Activated CD8-positive, alpha-beta T cell treated with anti-CD3 and anti-CD28 coated beads for 36 hours (primary cell): ENCODE measurements around the gene SLC6A19. TPM values are rescaled to one million over a fixed set of nuclear protein-coding genes. Genes with fewer than 3 reads are reported as not detected.

ENCODE experiments used
- ATAC-seq: fragments of 200-7000 bp; cut with Tn5 transposase; one replicate; pipeline ENCODE4 v1.10.0; 2021; ENCODE audit warnings: mild to moderate bottlenecking, moderate library complexity
- CTCF ChIA-PET: fragments of 350-600 bp; sonication (Branson Sonifier 250); formaldehyde crosslinking; loops from one replicate; lab custom pipeline; 2021; ENCODE audit warnings: antibody characterized with exemption; lab: Charles Lee
- POLR2A ChIA-PET: fragments of 350-600 bp; sonication (Branson Sonifier 250); formaldehyde crosslinking; loops from one replicate; lab custom pipeline; 2021; ENCODE audit warnings: antibody characterized with exemption; lab: Charles Lee
- DNase-seq: peaks from one replicate; pipeline ENCODE4 v3.0.0-alpha.2; 2020
- H3K27ac Mint-ChIP-seq: one replicate; pipeline ENCODE4 v1.8.0; 2021; ENCODE audit warnings: mild to moderate bottlenecking, mixed read lengths
- H3K27me3 Mint-ChIP-seq: one replicate; pipeline ENCODE4 v1.8.0; 2021; ENCODE audit warnings: mixed read lengths
- H3K36me3 Mint-ChIP-seq: one replicate; pipeline ENCODE4 v1.8.0; 2021; ENCODE audit warnings: low read depth, mixed read lengths
- H3K4me1 Mint-ChIP-seq: one replicate; pipeline ENCODE4 v1.8.0; 2021; ENCODE audit warnings: low read depth, mixed read lengths
- H3K4me3 Mint-ChIP-seq: one replicate; pipeline ENCODE4 v1.8.0; 2021; ENCODE audit warnings: mild to moderate bottlenecking, moderate library complexity, mixed read lengths
- H3K9me3 Mint-ChIP-seq: one replicate; pipeline ENCODE4 v1.8.0; 2021; ENCODE audit warnings: mixed read lengths
- CTCF ChIP-seq: fragments of 200-600 bp; IDR thresholded peaks from one replicate; pipeline ENCODE4 v1.8.0; 2022; ENCODE audit warnings: antibody characterized with exemption, mild to moderate bottlenecking
- intact Hi-C: fragments of 100-400 bp; cut with micrococcal nuclease; formaldehyde crosslinking; loops from one replicate; pipeline ENCODE4 v1.10.0; 2022
- total RNA-seq, 2 experiments: library from RNA; stranded (reverse); gene quantifications; one replicate each; pipeline ENCODE4 v1.2.3, GENCODE V29; 2021

SLC6A19 gene
- total RNA-seq, 2 experiments from 2014 or later, result not detected

GRCh38 chr5:1222621-1223277 is 21.4 kb downstream of the SLC6A19 start:
- Mint-ChIP-seq H3K9me3 (no peaks in the 10 kb centered on the region), H3K27ac (no peak overlapping the region)
- no peak for TF ChIP-seq CTCF

GRCh38 chr5:1223278-1223670 is 21.9 kb downstream of the SLC6A19 start:
- CTCF ChIA-PET, result no interaction called here
- TF ChIP-seq CTCF, result no peak
- ATAC-seq, result no peak

More at GRCh38 chr5:1222621-1223277, 21.4 kb downstream of the SLC6A19 start:
- H3K27me3 Mint-ChIP-seq, result peaks cover 5% of the 10 kb centered on the region
- DNase-seq (no peak), ATAC-seq (no peak)
- no peaks in the 10 kb centered on the region for H3K36me3 Mint-ChIP-seq
- ChIA-PET CTCF (no interaction called here), POLR2A (no interaction called here)
- H3K4me3 Mint-ChIP-seq, result no peak overlapping the region
- intact Hi-C loops, result no loop called here
- H3K4me1 Mint-ChIP-seq, result peaks cover 7% of the 10 kb centered on the region

GRCh38 chr5:1224631-1225030 is 23.2 kb downstream of the SLC6A19 start:
- ChIA-PET CTCF (no interaction called here), POLR2A (no interaction called here)
- Mint-ChIP-seq H3K27me3 (peaks cover 19% of the 10 kb centered on the region), H3K9me3 (no peaks in the 10 kb centered on the region), H3K36me3 (no peaks in the 10 kb centered on the region), H3K4me1 (peaks cover 11% of the 10 kb centered on the region), H3K4me3 (no peak overlapping the region), H3K27ac (no peak overlapping the region)
- TF ChIP-seq CTCF, result no peak
- no peak for DNase-seq
- intact Hi-C loops, result no loop called here
- ATAC-seq, result no peak

More at GRCh38 chr5:1223278-1223670, 21.9 kb downstream of the SLC6A19 start:
- DNase-seq, result no peak
- no peak overlapping the region for H3K4me3 Mint-ChIP-seq
- peaks cover 5% of the 10 kb centered on the region for H3K4me1 Mint-ChIP-seq
- no peak overlapping the region for H3K27ac Mint-ChIP-seq
- POLR2A ChIA-PET, result no interaction called here
- no peaks in the 10 kb centered on the region for H3K9me3 Mint-ChIP-seq
- no peaks in the 10 kb centered on the region for H3K36me3 Mint-ChIP-seq
- peaks cover 8% of the 10 kb centered on the region for H3K27me3 Mint-ChIP-seq
- intact Hi-C loops, result no loop called here

GRCh38 chr5:1225081-1225480 is 23.7 kb downstream of the SLC6A19 start, which contains the start of gene SLC6A18:
Gene SLC6A18 (plus strand): TSS chr5:1225381. CDS start chr5:1225478, 97 bp downstream.
- ATAC-seq, result no peak
- ChIA-PET CTCF (no interaction called here), POLR2A (no interaction called here)
- Mint-ChIP-seq H3K36me3 (no peaks in the 10 kb centered on the region), H3K4me1 (peaks cover 11% of the 10 kb centered on the region), H3K9me3 (no peaks in the 10 kb centered on the region), H3K27me3 (peaks cover 19% of the 10 kb centered on the region), H3K4me3 (no peak within 1 kb of the TSS), H3K27ac (no peak within 1 kb of the TSS)
- no peak for TF ChIP-seq CTCF
- intact Hi-C loops, result no loop called here
- no peak for DNase-seq

- H3K27me3 Mint-ChIP-seq, result peaks cover 23% of the 10 kb centered on the region
- POLR2A ChIA-PET, result no interaction called here
- no peak for TF ChIP-seq CTCF
- H3K4me1 Mint-ChIP-seq, result peaks cover 11% of the 10 kb centered on the region
- CTCF ChIA-PET, result no interaction called here
- H3K27ac Mint-ChIP-seq, result no peak overlapping the region
- no peaks in the 10 kb centered on the region for H3K9me3 Mint-ChIP-seq
- DNase-seq, result no peak
- intact Hi-C loops, result no loop called here
- no peak overlapping the region for H3K4me3 Mint-ChIP-seq
- no peaks in the 10 kb centered on the region for H3K36me3 Mint-ChIP-seq
- no peak for ATAC-seq
Measured at GRCh38 chr5:1226231-1226630, 24.8 kb downstream of the SLC6A19 start.
